CD4-positive, alpha-beta T cell treated with Interleukin-6 for 4 hours (primary cell): ENCODE data around the gene CCDC142.
A peak's percentile ranks its signal among the peaks of the same experiment; 100 is the strongest.
"Not testable (repeated sequence)": the region's sequence is repeated elsewhere in the genome, so short reads cannot be mapped to it uniquely, and the experiment has no call there.

Source experiments
- DNase-seq: peaks from one replicate; pipeline ENCODE4 v3.0.0-alpha.2; 2020; ENCODE audit warnings: mixed read lengths

Gene CCDC142

GRCh38 chr2:74498500-74499266 is 15.9 kb upstream of the CCDC142 start:
- peak; percentile 36 for DNase-seq

- peak; percentile 32 for DNase-seq
Measured at GRCh38 chr2:74497777-74498499, 15.1 kb upstream of the CCDC142 start.

GRCh38 chr2:74496997-74497776 is 14.4 kb upstream of the CCDC142 start:
- no peak for DNase-seq

- no peak for DNase-seq
Measured at GRCh38 chr2:74495440-74495839, 12.6 kb upstream of the CCDC142 start.

- DNase-seq = no peak
Measured at GRCh38 chr2:74493546-74493945, 10.7 kb upstream of the CCDC142 start.

- DNase-seq = no peak
Measured at GRCh38 chr2:74491648-74492544, 9.1 kb upstream of the CCDC142 start.

GRCh38 chr2:74489906-74490305 is 7.1 kb upstream of the CCDC142 start:
- DNase-seq = no peak

GRCh38 chr2:74488643-74489481 is 6.1 kb upstream of the CCDC142 start:
- DNase-seq = no peak

GRCh38 chr2:74486141-74486540 is 3.3 kb upstream of the CCDC142 start:
- DNase-seq = no peak

GRCh38 chr2:74483675-74484164 is 922 bp upstream of the CCDC142 start:
- DNase-seq = not testable (repeated sequence)

- peak; percentile 56 for DNase-seq
Measured at GRCh38 chr2:74481961-74482800, 617 bp downstream of the CCDC142 start.

- no peak for DNase-seq
Measured at GRCh38 chr2:74481431-74481830, 1.4 kb downstream of the CCDC142 start.

- no peak for DNase-seq
Measured at GRCh38 chr2:74474899-74475298, 7.9 kb downstream of the CCDC142 start.

GRCh38 chr2:74474481-74474880 is 8.3 kb downstream of the CCDC142 start:
- DNase-seq = no peak

- no peak for DNase-seq
Measured at GRCh38 chr2:74472945-74473258, 9.9 kb downstream of the CCDC142 start.

GRCh38 chr2:74472086-74472944 is 10.5 kb downstream of the CCDC142 start, which contains the start of gene MRPL53:
MRPL53 (minus strand) TSS chr2:74472680; CDS start chr2:74472660, 20 bp downstream.
- peak; percentile 96 for DNase-seq

GRCh38 chr2:74471332-74472065 is 11.3 kb downstream of the CCDC142 start:
- no peak for DNase-seq

GRCh38 chr2:74470742-74471141 is 12.1 kb downstream of the CCDC142 start:
- not testable (repeated sequence) for DNase-seq

- no peak for DNase-seq
Measured at GRCh38 chr2:74464406-74464805, 18.4 kb downstream of the CCDC142 start.
